HepG2 (cell line): ENCODE results near the gene TMA7B.

Experiments
- CBX1 ChIP-seq: IDR thresholded peaks from one replicate; pipeline ENCODE4 v1.6.1; 2016; ENCODE audit warnings: antibody characterized with exemption, low read depth
- CEBPB ChIP-seq: IDR thresholded peaks from 2 replicates; pipeline ENCODE4 v1.6.1; 2011; ENCODE audit warnings: low read depth, low read length, improper control_type of control experiment, borderline replicate concordance
- HDAC6 ChIP-seq: fragments of 200-600 bp; sonication (generic); IDR thresholded peaks from 2 replicates; pipeline ENCODE4 v1.7.0; 2017; ENCODE audit warnings: mild to moderate bottlenecking, antibody characterized with exemption, low read length, low read depth
- POLR2A ChIP-seq, 2 experiments: IDR thresholded peaks; 2 replicates each; pipeline ENCODE4 v1.6.1; 2011; ENCODE audit warnings: low read depth in 2 of 2, low read length in 2 of 2, mild to moderate bottlenecking in 1 of 2, moderate library complexity in 1 of 2; ENCODE audit not compliant: insufficient read depth in 1 of 2
- ZNF746 ChIP-seq: sonication (generic); formaldehyde crosslinking; IDR thresholded peaks from 2 replicates; pipeline ENCODE4 v1.8.0; 2022; ENCODE audit warnings: mild to moderate bottlenecking, missing genetic modification reagents
- TF ChIP-seq, protein P1 (sequence below): sonication (generic); formaldehyde crosslinking; IDR thresholded peaks from 2 replicates; pipeline ENCODE4 v1.5.0; 2020; ENCODE audit warnings: mild to moderate bottlenecking, missing genetic modification reagents, moderate library complexity
- TF ChIP-seq, protein P2 (sequence below): sonication (generic); formaldehyde crosslinking; IDR thresholded peaks from 2 replicates; pipeline ENCODE4 v1.4.0; 2020; ENCODE audit warnings: missing genetic modification reagents

DNA sequence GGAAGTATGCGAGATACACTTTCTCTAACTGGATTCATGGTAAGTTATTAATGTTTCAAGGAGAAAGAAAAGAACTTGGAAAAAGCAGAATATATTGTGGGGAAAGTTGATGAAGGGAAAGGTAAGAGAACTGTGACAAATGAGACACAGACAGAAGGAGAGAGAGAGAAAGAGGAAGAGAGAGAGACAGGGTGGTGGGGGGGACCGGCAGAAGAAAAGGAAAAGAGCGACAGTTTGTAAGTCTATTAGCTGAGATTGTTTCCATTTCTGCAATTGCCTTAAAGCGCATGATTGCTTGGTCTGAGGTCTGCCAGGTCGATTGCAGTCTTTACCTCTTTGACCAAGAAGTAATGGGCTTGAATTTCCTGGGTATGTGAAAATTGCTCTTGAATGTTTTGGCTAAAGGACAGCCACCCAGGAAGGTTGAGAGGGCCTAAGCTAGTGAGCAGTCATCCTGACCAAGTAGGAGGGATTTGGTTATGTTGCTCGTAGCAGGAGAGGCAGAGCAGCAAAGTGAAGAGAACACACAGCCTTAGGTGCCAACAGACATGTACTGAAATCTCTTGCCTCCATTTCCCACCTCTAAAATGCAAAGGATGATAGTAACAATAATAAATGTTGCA is 23.6 kb upstream of the TMA7B start:
- TF ChIP-seq CBX1 (no peak), ZNF746 (CRISPR knock-in tag) (no peak), POLR2A (IDR thresholded peaks at IDR 0.05; ENCODE audit: insufficient read depth in 1 of 2, low read depth in 2 of 2, low read length in 2 of 2) (no peak), CEBPB (no peak), HDAC6 (no peak)
- TF ChIP-seq, protein P1, sequence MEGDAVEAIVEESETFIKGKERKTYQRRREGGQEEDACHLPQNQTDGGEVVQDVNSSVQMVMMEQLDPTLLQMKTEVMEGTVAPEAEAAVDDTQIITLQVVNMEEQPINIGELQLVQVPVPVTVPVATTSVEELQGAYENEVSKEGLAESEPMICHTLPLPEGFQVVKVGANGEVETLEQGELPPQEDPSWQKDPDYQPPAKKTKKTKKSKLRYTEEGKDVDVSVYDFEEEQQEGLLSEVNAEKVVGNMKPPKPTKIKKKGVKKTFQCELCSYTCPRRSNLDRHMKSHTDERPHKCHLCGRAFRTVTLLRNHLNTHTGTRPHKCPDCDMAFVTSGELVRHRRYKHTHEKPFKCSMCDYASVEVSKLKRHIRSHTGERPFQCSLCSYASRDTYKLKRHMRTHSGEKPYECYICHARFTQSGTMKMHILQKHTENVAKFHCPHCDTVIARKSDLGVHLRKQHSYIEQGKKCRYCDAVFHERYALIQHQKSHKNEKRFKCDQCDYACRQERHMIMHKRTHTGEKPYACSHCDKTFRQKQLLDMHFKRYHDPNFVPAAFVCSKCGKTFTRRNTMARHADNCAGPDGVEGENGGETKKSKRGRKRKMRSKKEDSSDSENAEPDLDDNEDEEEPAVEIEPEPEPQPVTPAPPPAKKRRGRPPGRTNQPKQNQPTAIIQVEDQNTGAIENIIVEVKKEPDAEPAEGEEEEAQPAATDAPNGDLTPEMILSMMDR (CRISPR knock-in tag): no peak
- TF ChIP-seq, protein P2, sequence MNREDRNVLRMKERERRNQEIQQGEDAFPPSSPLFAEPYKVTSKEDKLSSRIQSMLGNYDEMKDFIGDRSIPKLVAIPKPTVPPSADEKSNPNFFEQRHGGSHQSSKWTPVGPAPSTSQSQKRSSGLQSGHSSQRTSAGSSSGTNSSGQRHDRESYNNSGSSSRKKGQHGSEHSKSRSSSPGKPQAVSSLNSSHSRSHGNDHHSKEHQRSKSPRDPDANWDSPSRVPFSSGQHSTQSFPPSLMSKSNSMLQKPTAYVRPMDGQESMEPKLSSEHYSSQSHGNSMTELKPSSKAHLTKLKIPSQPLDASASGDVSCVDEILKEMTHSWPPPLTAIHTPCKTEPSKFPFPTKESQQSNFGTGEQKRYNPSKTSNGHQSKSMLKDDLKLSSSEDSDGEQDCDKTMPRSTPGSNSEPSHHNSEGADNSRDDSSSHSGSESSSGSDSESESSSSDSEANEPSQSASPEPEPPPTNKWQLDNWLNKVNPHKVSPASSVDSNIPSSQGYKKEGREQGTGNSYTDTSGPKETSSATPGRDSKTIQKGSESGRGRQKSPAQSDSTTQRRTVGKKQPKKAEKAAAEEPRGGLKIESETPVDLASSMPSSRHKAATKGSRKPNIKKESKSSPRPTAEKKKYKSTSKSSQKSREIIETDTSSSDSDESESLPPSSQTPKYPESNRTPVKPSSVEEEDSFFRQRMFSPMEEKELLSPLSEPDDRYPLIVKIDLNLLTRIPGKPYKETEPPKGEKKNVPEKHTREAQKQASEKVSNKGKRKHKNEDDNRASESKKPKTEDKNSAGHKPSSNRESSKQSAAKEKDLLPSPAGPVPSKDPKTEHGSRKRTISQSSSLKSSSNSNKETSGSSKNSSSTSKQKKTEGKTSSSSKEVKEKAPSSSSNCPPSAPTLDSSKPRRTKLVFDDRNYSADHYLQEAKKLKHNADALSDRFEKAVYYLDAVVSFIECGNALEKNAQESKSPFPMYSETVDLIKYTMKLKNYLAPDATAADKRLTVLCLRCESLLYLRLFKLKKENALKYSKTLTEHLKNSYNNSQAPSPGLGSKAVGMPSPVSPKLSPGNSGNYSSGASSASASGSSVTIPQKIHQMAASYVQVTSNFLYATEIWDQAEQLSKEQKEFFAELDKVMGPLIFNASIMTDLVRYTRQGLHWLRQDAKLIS (CRISPR knock-in tag): no peak
